Retinal pigment epithelial cell (primary cell): ENCODE results near the gene MESP1.

Experiments
- DNase-seq: peaks from one replicate; pipeline ENCODE4 v3.0.0-alpha.2; 2010; ENCODE audit warnings: low read depth
- H3K4me3 ChIP-seq: 2 replicates; pipeline ENCODE4 v1.5.1; 2011; ENCODE audit warnings: mild to moderate bottlenecking, low read length, control low read depth, moderate library complexity
- CTCF ChIP-seq: conservative IDR thresholded peaks from 2 replicates; pipeline ENCODE4 v1.5.1; 2011; ENCODE audit warnings: low read depth, low read length, control low read depth, inconsistent platforms

The MESP1 gene

GRCh38 chr15:89765694-89766093, 14.6 kb upstream of the MESP1 start:
- H3K4me3 ChIP-seq = no peak overlapping the region
- TF ChIP-seq CTCF = no peak
- DNase-seq = no peak

GRCh38 chr15:89761929-89762328, 10.9 kb upstream of the MESP1 start:
- no peak for TF ChIP-seq CTCF
- no peak for DNase-seq
- H3K4me3 ChIP-seq = no peak overlapping the region

- no peak for DNase-seq
- no peak for TF ChIP-seq CTCF
- H3K4me3 ChIP-seq = no peak overlapping the region
Observed at GRCh38 chr15:89761009-89761831, 10.2 kb upstream of the MESP1 start.

GRCh38 chr15:89760303-89761008, 9.4 kb upstream of the MESP1 start:
- peak; percentile 98 for TF ChIP-seq CTCF
- no peak overlapping the region for H3K4me3 ChIP-seq
- DNase-seq = no peak

- no peak overlapping the region for H3K4me3 ChIP-seq
- no peak for TF ChIP-seq CTCF
- DNase-seq = no peak
Observed at GRCh38 chr15:89759835-89760234, 8.8 kb upstream of the MESP1 start.

- DNase-seq = no peak
- no peak for TF ChIP-seq CTCF
- no peak overlapping the region for H3K4me3 ChIP-seq
Observed at GRCh38 chr15:89758981-89759380, 7.9 kb upstream of the MESP1 start.

GRCh38 chr15:89758283-89758682, 7.2 kb upstream of the MESP1 start:
- H3K4me3 ChIP-seq = no peak overlapping the region
- no peak for TF ChIP-seq CTCF
- DNase-seq = no peak
